ENCODE measurements around the gene PCDH11Y. TPM values are rescaled to one million over a fixed set of nuclear protein-coding genes. Genes with fewer than 3 reads are reported as not detected.

Gene PCDH11Y
- total RNA-seq = not detected in 2 replicates

GRCh38 chrY:5000057-5000456 is at the start of gene PCDH11Y:
Gene PCDH11Y, plus strand, starts transcription at chrY:5000296. Its CDS starts 56,804 bp downstream, at chrY:5057100.

